ENCODE results near the gene PPP3CB. TPM values are rescaled to one million over a fixed set of nuclear protein-coding genes. Genes with fewer than 3 reads are reported as not detected.
"Not testable (repeated sequence)": the region's sequence is repeated elsewhere in the genome, so short reads cannot be mapped to it uniquely, and the experiment has no call there.

Gene PPP3CB
- total RNA-seq, 8 experiments from 2014 or later, result 17.7 to 53.8 (median 39.7) TPM

DNA sequence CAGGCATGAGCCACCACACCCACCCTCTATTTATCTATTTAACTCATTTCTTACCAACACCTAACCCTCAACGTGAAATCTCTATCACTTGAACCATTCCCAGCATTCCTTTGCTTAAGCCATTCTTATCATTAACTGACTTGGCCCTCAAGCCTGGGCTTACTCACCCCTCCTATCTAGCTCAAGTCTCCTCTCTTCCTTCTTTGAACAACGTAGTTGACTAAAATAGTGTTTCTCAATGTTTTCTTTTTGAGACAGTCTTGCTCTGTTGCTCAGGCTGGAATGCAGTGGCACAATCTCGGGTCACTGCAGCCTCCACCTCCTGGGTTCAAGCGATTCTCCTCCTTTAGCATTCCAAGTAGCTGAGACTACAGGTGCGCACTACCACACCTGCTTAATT, 89.0 kb downstream of the PPP3CB start:
- in situ Hi-C loops (cut with MboI; ENCODE audit: low pct_unique_long_range_greater_than_20kb in 2 of 9, low sequenced_read_pairs in 9 of 9, unreplicated experiment in 9 of 9), result no loop called here
- 80 to 100% (median 93%) methylated on average over 1 to 4 of the region's 5 CpGs for WGBS, 10 experiments
- ATAC-seq (replicated peaks in 6 of 8), result no peak
- H3K4me3 ChIP-seq, result no peak overlapping the region
- H3K27ac ChIP-seq, result no peak overlapping the region
- H3K4me1 ChIP-seq (replicated peaks in 1 of 2), result no peaks in the 10 kb centered on the region

- no peak overlapping the region for H3K27ac ChIP-seq
- no peak for ATAC-seq (replicated peaks in 6 of 8)
- in situ Hi-C loops (cut with MboI; ENCODE audit: low pct_unique_long_range_greater_than_20kb in 2 of 9, low sequenced_read_pairs in 9 of 9, unreplicated experiment in 9 of 9), result no loop called here
- H3K4me3 ChIP-seq, result no peak overlapping the region
- no peaks in the 10 kb centered on the region for H3K4me1 ChIP-seq (replicated peaks in 1 of 2)
- WGBS, 10 experiments, result 88 to 100% (median 100%) methylated on average over 1 to 3 of the region's 3 CpGs; no CpG with 5 or more reads in 3 of the 10 experiments
These were observed 90.3 kb downstream of the PPP3CB start for GRCh38 chr10:73405556-73405955.

DNA sequence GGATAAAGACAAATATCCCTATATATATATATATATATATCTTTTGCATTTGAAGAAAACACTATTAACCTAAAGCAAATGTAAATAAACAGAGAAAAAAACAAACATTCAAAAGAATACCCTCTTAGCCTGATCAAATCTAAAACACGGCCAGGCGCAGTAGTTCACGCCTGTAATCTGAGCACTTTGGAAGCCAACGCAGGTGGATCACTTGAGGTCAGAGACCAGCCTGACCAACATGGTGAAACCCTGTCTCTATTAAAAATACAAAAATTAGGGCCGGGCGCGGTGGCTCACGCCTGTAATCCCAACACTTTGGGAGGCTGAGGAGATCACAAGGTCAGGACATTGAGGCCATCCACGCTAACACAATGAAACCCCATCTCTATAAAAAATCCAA, 91.1 kb downstream of the PPP3CB start:
- H3K4me3 ChIP-seq, result no peak overlapping the region
- no peaks in the 10 kb centered on the region for H3K4me1 ChIP-seq (replicated peaks in 1 of 2)
- no peak for ATAC-seq (replicated peaks in 6 of 8)
- no peak overlapping the region for H3K27ac ChIP-seq
- 90 to 100% (median 97%) methylated on average over 1 to 8 of the region's 9 CpGs; no CpG with 5 or more reads in 3 of the 10 experiments for WGBS, 10 experiments
- in situ Hi-C loops (cut with MboI; ENCODE audit: low pct_unique_long_range_greater_than_20kb in 2 of 9, low sequenced_read_pairs in 9 of 9, unreplicated experiment in 9 of 9), result no loop called here

DNA sequence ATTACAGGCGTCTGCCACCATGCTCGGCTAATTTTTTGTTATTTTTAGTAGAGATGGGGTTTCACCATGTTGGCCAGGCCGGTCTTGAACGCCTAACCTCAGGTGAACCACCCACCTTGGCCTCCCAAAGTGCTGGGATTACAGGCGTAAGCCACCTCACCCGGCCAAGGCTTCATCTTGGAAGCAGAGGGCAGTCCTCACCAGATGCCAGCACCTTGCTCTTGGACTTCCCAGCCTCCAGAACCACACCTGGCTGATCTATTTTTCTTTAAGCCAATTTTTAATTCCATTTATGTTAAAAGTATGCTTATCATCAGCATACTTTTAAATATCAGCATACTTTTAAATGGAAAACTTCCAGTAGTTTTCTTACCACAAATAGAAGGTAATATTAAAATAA, 94.2 kb downstream of the PPP3CB start:
- in situ Hi-C loops (cut with MboI; ENCODE audit: low pct_unique_long_range_greater_than_20kb in 2 of 9, low sequenced_read_pairs in 9 of 9, unreplicated experiment in 9 of 9), result no loop called here
- no peak for ATAC-seq (replicated peaks in 6 of 8)
- Histone ChIP-seq H3K4me1 (replicated peaks in 1 of 2) (no peaks in the 10 kb centered on the region), H3K4me3 (no peak overlapping the region), H3K27ac (no peak overlapping the region)
- 96 to 100% (median 100%) methylated on average over 1 to 5 of the region's 6 CpGs; no CpG with 5 or more reads in 7 of the 10 experiments for whole genome bisulfite sequencing, 10 experiments

- H3K4me1 ChIP-seq (replicated peaks in 1 of 2), result no peaks in the 10 kb centered on the region
- WGBS, 10 experiments, result 61 to 92% (median 79%) methylated on average over 1 to 4 of the region's 4 CpGs
- H3K27ac ChIP-seq, result no peak overlapping the region
- no peak for ATAC-seq (replicated peaks in 6 of 8)
- in situ Hi-C loops (cut with MboI; ENCODE audit: low pct_unique_long_range_greater_than_20kb in 2 of 9, low sequenced_read_pairs in 9 of 9, unreplicated experiment in 9 of 9), result no loop called here
- H3K4me3 ChIP-seq, result no peak overlapping the region
These were observed 96.8 kb downstream of the PPP3CB start for GRCh38 chr10:73399063-73399462.

- WGBS, 10 experiments, result 92 to 100% (median 100%) methylated on average over 1 to 4 of the region's 6 CpGs; no CpG with 5 or more reads in 3 of the 10 experiments
- Histone ChIP-seq H3K4me3 (no peak overlapping the region), H3K4me1 (replicated peaks in 1 of 2) (no peaks in the 10 kb centered on the region), H3K27ac (no peak overlapping the region)
- in situ Hi-C loops (cut with MboI; ENCODE audit: low pct_unique_long_range_greater_than_20kb in 2 of 9, low sequenced_read_pairs in 9 of 9, unreplicated experiment in 9 of 9), result no loop called here
- ATAC-seq (replicated peaks in 6 of 8), result no peak
These were observed 97.8 kb downstream of the PPP3CB start for GRCh38 chr10:73398024-73398423.

DNA sequence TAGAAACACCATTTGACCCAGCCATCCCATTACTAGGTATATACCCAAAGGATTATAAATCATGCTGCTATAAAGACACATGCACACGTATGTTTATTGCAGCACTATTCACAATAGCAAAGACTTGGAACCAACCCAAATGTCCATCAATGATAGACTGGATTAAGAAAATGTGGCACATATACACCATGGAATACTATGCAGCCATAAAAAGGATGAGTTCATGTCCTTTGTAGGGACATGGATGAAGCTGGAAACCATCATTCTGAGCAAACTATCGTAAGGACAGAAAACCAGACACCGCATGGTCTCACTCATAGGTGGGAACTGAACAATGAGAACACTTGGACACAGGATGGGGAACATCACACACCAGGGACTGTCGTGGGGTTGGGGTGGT, 101.5 kb downstream of the PPP3CB start:
- ATAC-seq (replicated peaks in 6 of 8); in situ Hi-C loops (cut with MboI; ENCODE audit: low pct_unique_long_range_greater_than_20kb in 2 of 9, low sequenced_read_pairs in 9 of 9, unreplicated experiment in 9 of 9); H3K4me1 ChIP-seq (replicated peaks in 1 of 2); H3K27ac ChIP-seq; H3K4me3 ChIP-seq: not testable (repeated sequence)
- 100% methylated on average over 1 of the region's 4 CpGs; no CpG with 5 or more reads in 9 of the 10 experiments for WGBS, 10 experiments

DNA sequence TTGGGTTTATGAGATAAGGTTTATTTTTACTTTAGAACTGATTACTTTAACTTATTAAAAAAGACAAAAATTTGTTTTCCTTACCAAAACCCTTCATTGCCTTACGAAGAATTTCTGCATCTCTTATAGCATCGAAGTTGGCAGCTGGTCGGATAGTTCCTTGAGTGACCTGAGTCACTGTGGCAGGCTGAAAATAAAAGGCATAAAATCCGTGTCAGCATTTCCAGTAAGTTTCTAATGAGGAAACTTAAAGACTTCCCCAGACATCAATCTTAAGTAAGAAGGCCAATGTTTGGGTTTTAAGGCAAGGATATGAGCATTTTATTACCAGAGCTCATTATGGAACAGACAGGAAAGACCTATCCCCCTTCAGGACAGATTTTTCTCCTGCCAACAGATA, 107.6 kb downstream of the PPP3CB start:
- Histone ChIP-seq H3K4me3 (no peak overlapping the region), H3K4me1 (replicated peaks in 1 of 2) (no peaks in the 10 kb centered on the region), H3K27ac (no peak overlapping the region)
- in situ Hi-C loops (cut with MboI; ENCODE audit: low pct_unique_long_range_greater_than_20kb in 2 of 9, low sequenced_read_pairs in 9 of 9, unreplicated experiment in 9 of 9), result no loop called here
- WGBS, 10 experiments, result 80 to 100% (median 90%) methylated on average over 1 to 4 of the region's 4 CpGs; no CpG with 5 or more reads in 1 of the 10 experiments
- ATAC-seq (replicated peaks in 6 of 8), result no peak

- in situ Hi-C loops (cut with MboI; ENCODE audit: low pct_unique_long_range_greater_than_20kb in 2 of 9, low sequenced_read_pairs in 9 of 9, unreplicated experiment in 9 of 9), result no loop called here
- Histone ChIP-seq H3K27ac (no peak overlapping the region), H3K4me3 (no peak overlapping the region), H3K4me1 (replicated peaks in 1 of 2) (no peaks in the 10 kb centered on the region)
- ATAC-seq (replicated peaks in 6 of 8), result no peak
- WGBS, 10 experiments, result 86 to 98% (median 94%) methylated on average over 1 to 7 of the region's 7 CpGs; no CpG with 5 or more reads in 1 of the 10 experiments
These were observed 109.2 kb downstream of the PPP3CB start for GRCh38 chr10:73386583-73386982.

Other genes starting within 250 kb of the PPP3CB start
- gene DNAJC9, start 248.8 kb downstream of the PPP3CB start, total RNA-seq, result 10 to 100 TPM; 12.7 to 50.9 (median 26.8) TPM
- 10 to 100 TPM; 38.8 to 82.3 (median 69.4) TPM for gene MRPS16, start 243.4 kb downstream of the PPP3CB start, total RNA-seq
- gene CFAP70, start 137.2 kb downstream of the PPP3CB start, total RNA-seq, result 10 to 100 TPM in 1 of 8 experiments, 1 to 10 TPM in 6, under 1 TPM in 1; 0.71 to 16.6 (median 2.0) TPM
- 100 to 1,000 TPM in 1 of 8 experiments, 10 to 100 TPM in 7; 18.2 to 163 (median 36.9) TPM for gene ANXA7, start 82.0 kb downstream of the PPP3CB start, total RNA-seq
- gene MSS51, start 62.5 kb downstream of the PPP3CB start, total RNA-seq, result 1 to 10 TPM in 7 of 8 experiments, under 1 TPM in 1; 0.76 to 5.3 (median 2.2) TPM
- 10 to 100 TPM in 7 of 8 experiments, 1 to 10 TPM in 1; 6.1 to 26.9 (median 23.8) TPM for gene USP54, start 95.3 kb upstream of the PPP3CB start, total RNA-seq
- gene MYOZ1, start 145.4 kb upstream of the PPP3CB start, total RNA-seq, result under 1 TPM in 5 of 8 experiments, not detected in 3; 0.11 to 0.64 (median 0.51) TPM
- 1 to 10 TPM in 2 of 8 experiments, under 1 TPM in 6; 0.31 to 1.5 (median 0.52) TPM for gene SYNPO2L, start 160.0 kb upstream of the PPP3CB start, total RNA-seq
- gene AGAP5, start 202.1 kb upstream of the PPP3CB start, total RNA-seq, result 10 to 100 TPM in 1 of 8 experiments, 1 to 10 TPM in 7; 2.0 to 10.2 (median 4.1) TPM
- 10 to 100 TPM; 33.6 to 73.4 (median 58.8) TPM for gene SEC24C, start 248.3 kb upstream of the PPP3CB start, total RNA-seq